Measurements from ENCODE around the gene CTDSPL2.
A peak's percentile ranks its signal among the peaks of the same experiment; 100 is the strongest.
"Not testable (repeated sequence)": the region's sequence is repeated elsewhere in the genome, so short reads cannot be mapped to it uniquely, and the experiment has no call there.

The CTDSPL2 gene

GRCh38 chr15:44541282-44541958 lies 114.0 kb downstream of the CTDSPL2 start:
- peak; percentile 58 for DNase-seq (ENCODE audit: low spot score)

- no peak for DNase-seq (ENCODE audit: low spot score)
Observed at GRCh38 chr15:44542596-44542995, 115.2 kb downstream of the CTDSPL2 start.

GRCh38 chr15:44544745-44545144 lies 117.3 kb downstream of the CTDSPL2 start:
- not testable (repeated sequence) for DNase-seq (ENCODE audit: low spot score)

- peak; percentile 45 for DNase-seq (ENCODE audit: low spot score)
Observed at GRCh38 chr15:44545913-44546802, 118.7 kb downstream of the CTDSPL2 start.

GRCh38 chr15:44549152-44549551 lies 121.7 kb downstream of the CTDSPL2 start:
- not testable (repeated sequence) for DNase-seq (ENCODE audit: low spot score)

- peak; percentile 24 for DNase-seq (ENCODE audit: low spot score)
Observed at GRCh38 chr15:44550256-44550655, 122.8 kb downstream of the CTDSPL2 start.

- no peak for DNase-seq (ENCODE audit: low spot score)
Observed at GRCh38 chr15:44550734-44551133, 123.3 kb downstream of the CTDSPL2 start.

GRCh38 chr15:44554934-44555723 lies 127.7 kb downstream of the CTDSPL2 start:
- DNase-seq (ENCODE audit: low spot score) = no peak

GRCh38 chr15:44560926-44561325 lies 133.5 kb downstream of the CTDSPL2 start:
- not testable (repeated sequence) for DNase-seq (ENCODE audit: low spot score)

- no peak for DNase-seq (ENCODE audit: low spot score)
Observed at GRCh38 chr15:44565387-44566154, 138.1 kb downstream of the CTDSPL2 start.

- DNase-seq (ENCODE audit: low spot score) = no peak
Observed at GRCh38 chr15:44566155-44566540, 138.7 kb downstream of the CTDSPL2 start.

GRCh38 chr15:44568338-44568737 lies 140.9 kb downstream of the CTDSPL2 start:
- no peak for DNase-seq (ENCODE audit: low spot score)

- DNase-seq (ENCODE audit: low spot score) = no peak
Observed at GRCh38 chr15:44569316-44569715, 141.9 kb downstream of the CTDSPL2 start.

- no peak for DNase-seq (ENCODE audit: low spot score)
Observed at GRCh38 chr15:44570361-44570760, 142.9 kb downstream of the CTDSPL2 start.

- DNase-seq (ENCODE audit: low spot score) = no peak
Observed at GRCh38 chr15:44573386-44573785, 146.0 kb downstream of the CTDSPL2 start.

GRCh38 chr15:44574734-44575133 lies 147.3 kb downstream of the CTDSPL2 start:
- no peak for DNase-seq (ENCODE audit: low spot score)
